Stimulated activated CD4-positive, alpha-beta T cell treated with anti-CD3 and anti-CD28 coated beads, Interleukin-4, amount 100 ng/mL, for 4 hours (primary cell): ENCODE measurements around the gene WDFY4.

Experiments used
- DNase-seq, 2 experiments: peaks; one replicate each; pipeline ENCODE4 v3.0.0-alpha.2; 2020

Gene WDFY4

DNA sequence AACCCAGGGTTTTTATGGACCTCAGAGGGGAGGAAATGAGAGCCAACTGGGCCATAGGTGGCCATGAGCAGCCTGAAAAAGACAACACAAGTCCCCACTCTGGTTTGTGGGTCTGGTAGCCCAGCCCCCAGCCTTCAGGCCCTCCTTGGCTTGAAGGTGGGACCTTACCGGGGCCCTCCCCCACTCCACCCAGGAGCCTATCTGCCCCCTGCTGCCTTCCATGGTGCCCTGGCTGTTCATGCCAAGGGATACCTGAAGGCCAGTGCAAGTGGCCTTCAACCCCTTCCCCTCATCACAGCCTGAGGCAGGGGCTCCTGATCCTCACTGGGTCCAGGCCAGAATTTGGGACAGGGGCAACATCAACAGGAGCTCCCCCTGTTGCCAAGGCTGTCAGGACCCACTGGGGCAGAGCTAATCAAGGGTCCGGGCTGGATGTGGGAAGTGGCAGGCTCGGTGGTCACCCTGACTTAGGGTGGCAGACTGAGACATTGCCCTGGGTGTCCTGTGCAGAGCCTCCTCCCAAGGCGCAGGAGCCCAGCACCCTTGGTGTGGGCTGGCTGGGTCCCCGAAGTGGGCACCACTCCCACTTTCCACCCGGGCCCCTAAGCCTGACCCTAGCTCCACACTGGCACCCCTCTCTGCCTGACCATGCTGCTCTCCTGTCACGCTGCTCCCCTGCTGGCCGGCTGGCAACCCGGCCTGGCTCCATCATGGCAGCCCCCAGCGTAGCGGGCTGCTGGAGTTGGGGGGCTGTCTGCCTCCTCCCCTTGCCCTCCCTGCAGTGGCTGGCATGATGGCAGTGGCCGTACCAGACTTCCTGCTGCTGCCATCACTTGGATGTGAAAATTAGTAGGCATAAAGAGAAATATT, 6.4 kb downstream of the WDFY4 start:
- no peak for DNase-seq

DNA sequence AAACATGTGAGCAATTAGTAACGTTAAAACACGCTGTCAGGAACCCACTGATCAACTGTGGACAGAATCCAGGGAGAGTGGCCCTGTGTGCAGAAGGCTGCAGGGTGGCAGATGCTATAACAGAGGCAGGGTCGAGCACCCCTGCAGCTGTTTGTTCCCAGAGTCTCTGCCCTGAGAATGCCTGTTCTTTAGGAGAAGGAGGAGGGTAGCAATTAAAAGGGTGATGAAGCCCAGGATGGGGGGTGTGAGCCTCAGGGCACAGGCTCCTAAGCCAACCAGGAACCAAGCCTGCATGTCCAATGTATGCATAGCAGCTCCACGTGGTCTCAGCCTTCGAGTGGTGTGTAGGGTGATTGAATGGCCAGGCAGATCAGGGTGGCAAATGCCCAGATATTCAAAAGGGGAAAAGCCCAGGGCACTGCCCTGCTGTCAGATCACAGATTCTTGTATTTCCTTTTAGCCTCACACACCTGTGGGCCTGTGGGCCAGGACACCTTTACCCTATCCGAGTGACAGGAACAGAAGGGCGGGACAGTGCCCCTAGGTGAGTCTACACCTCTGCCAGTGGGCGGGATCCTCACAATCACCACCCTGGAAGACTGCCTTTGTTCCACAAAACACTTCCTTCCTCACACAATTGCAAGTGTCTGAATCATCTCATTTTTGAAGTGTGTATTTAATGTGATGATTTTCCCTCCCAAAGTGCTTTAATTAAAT, 7.3 kb downstream of the WDFY4 start:
- DNase-seq: no peak

DNA sequence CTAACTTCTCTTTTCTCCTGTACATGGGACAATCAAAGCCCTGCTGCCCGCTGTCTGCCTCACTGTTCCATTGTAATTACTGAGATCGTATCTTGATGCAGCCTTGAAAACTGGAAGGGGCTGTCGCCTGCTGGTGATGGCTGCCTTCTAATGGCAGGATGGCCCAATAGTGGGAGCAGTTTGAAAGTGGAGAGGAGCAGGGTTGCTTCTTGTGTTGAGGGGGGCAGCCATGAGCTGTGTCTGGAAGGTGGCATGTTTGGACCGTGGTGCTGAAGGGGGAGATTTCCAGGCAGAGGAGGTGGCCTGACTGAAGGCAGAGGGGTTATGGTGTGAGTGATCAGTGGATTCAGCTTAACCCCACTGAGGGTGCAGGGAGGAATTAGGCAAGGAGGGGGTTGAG, 8.1 kb downstream of the WDFY4 start:
- DNase-seq: no peak

DNA sequence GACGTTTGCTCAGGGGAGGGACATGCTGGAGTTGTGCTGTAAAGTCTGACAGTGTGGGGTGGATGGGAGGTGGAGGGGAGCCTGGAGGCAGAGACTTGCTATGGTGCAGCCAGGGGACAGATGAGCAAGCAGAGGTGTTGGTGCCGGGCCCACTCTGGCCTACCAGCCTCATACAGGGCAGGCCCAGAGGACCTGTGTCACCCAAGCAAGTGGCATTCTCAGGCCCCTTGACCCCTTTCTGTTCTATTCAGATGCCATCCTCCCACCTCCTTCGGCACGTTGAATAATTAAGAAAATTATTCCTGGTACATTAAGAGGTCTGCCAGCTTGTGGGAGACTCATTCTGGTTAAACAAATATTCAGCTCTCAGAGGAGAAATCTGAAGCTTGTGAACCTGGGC, 8.5 kb downstream of the WDFY4 start:
- DNase-seq: no peak

DNA sequence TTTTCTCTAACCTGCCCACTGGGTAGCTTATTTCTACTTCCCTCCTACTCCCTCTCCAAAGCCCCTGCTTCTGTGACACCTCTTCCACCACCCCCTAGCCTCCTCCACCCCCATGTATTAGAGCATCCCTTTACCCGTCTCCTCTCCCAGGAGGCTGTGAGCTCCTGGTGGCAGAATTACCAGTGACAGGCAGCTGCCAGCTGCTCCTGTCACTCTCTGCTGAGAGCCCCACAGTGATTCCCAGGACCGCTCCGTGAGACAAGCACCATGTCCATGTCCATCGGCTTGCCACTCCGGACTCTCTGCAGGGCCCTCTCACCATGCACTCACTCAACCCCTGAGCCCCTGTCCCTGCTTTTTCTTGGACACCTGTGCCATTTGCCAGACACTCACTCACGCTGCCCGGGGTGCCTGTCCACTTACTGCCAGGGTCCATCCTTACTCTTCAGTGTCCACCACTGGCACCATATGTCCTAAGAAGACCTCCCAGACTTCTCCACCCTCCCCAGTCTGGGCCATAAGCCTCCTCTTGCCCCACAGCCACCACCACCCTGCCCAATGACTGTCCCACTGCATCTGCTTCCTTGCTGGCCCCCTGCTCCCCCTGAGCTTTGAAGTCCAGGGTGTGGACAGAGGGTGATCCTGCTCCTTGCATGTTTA, 9.8 kb downstream of the WDFY4 start:
- no peak for DNase-seq

DNA sequence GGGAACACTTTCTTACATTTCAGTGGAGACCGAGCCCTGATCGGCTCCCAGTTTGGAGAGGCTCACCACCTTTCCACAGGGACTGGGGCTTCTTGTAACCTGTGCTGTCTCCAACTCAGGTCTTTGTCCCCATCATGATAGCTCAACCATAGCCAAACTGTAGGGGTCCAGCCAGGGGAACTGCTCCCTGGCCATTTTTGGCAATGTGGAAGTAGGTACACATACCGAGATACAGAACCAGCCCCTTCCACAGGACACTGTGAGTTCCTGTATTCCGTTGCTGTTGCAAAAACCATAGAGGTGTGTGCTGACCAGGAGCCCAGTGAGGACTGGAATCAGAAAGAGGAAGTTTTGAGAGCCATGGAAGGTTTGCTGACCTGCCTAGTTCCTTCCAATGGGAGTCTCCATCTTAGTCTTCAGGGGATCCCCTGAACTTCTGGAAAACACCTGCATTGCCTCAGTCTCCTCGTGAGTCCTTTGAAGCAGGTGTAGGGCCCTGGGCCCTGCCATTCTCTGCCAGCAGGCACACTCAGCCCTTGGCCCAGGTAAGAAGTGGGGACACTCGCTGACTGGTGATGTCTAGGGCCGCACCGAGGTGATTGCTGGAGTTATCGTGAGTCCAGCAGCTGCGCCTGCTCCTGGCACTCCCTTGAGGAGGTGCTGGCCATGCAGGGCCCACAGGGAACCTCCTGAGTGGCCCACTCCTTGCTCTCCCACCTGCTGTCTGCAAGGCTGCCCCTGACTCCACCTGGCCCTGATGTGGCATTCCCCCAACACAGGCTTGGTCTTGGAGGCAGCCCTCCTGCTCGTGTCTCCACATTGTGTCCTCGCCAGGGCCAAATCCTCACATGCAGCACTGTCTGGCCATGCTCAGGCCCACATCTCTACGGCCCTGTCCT, 11.2 kb downstream of the WDFY4 start:
- no peak for DNase-seq

DNA sequence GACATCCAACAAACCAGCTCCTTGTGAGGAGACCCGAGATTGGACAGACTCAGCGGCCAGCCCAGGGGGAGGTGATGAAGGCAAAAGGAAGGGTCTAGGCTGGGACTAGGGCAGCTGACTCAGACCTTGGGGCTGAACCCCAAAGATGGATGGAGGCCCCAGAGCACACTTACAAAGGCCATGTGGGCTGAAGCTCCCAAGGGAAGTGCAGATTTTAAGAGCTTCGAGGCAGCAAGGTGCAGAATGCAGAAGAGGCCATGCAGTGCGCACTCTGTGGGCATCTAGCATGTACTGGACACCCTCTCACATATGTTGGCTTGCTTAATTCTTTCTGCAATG, 11.8 kb downstream of the WDFY4 start:
- no peak for DNase-seq

DNA sequence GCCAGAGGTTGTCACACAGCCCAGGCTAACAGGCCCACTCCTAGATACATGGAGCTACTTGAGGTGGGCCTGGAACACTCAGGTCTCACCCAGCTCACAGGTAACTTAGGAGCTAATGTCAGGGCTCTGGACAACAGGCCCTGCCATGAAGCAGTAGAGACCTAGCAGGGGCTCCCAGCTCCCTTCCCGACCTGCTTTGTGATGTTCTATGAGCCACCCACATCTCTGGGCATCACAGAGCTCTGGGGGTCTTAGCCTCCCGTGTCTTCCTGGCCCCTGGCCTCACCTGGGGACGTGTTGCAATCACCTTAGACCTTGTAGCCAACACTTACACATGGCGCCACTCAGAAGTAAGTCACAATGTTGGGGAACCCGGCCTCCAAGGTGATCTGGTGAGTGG, 12.4 kb downstream of the WDFY4 start:
- DNase-seq: no peak

DNA sequence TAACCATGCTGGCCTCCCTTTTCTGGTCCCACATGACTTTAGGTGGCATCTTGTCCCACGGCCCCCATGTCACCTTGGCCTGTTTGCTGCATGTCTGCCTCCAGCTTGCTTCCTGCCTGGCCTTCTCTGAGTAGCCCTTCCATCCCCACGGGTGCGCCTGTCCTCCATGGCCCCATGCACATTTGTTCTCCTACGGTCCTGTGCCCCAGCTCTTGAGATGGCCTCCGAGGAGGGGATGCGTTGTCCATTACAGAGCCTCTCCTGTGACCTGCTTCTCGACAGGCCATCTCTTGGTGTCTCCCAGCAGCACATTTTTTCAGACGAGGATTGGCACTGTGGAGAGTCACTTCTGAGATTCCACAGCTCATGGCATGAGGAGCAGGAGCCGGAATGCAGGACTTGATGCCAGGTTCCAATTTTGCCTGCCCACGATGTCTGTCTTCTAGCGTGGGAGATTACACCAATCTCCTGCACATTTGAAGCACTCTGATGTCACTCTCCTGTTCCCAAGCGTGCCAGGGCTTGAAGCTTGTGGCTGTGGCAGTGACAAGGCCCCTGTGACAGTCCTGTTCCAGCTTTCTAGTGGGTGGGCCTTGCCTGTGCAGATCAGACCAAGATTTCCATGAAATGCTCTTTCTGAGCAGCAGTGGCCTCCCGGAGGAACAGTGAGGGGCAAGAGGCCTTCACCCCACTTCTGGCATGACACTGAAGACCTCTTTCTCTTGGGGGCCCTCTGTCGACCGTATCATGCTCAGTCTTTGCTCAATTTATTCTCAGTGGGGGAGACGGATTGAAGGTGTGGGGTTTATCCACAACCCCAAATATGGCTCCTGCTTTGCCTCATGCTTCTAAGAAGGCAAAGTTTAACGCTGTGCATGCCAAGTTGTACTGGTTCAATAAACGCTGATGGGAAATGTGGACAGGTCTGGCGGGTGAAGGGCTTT, 13.4 kb downstream of the WDFY4 start:
- no peak for DNase-seq

DNA sequence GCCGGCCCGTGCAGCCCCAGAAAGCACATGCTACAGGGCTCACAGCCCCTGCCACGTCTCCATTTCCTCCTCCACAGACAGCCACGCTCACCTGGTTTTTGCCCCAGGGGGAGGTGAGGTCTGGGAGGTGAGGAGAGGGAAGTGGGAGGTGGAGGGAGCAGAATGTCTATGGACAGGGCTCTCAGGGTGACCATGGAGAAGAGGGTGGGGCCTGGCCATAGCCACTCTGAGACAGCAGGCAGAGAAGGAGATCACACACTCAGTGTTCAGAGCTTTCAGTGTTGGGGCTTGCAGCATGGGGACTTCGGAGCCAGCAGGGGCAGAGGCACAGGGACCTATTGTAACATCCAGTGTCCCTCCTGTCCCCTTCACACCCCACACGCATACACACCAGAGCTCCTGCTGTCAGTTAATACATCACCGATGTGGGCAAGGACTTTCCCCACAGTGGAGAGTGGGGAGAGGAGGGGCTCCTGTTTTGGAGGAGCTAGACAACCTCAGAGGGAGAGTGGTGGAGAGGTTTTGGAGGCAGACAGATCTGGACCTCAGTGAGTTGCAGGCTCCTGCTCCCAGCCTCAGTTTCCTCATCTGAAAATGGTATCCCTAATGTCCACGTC, 14.4 kb downstream of the WDFY4 start:
- DNase-seq: no peak

DNA sequence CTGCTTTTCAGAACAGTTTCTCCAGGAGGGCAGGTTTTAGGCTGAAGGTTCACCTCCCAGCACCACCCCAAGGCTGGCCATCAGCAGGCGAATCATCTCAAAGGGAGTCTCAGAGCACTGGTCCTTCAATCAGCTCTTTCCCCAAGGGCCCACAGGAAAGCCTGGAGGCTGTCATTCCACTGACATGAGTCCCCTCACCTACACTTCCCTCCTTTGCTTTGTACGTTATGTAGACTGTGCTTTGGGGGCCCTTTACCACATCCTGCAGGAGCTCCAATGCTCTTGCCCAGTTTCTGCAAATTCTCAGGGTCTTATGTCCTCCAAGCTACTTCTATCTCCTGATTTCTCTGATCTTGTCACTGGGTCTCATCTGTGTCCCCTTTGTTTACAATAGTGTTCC, 15.4 kb downstream of the WDFY4 start:
- DNase-seq: no peak

DNA sequence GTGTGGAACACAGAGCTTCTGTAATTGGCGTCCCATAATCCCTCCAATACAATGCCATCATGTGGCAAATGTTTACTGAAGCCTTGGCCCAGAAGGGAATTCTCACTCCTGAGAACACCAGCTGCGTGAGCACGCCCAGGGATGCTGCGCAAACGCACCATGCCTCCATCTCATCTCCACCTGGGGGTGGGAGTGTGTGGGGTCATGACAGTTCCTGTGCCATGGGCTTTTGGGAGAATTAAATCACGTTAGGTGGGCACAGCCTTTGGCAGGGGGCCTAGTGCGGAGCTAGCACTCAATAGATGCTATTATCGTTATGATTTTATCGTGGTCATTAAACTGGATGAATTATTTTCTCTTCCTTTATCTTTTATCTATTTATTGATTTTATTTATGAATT, 15.8 kb downstream of the WDFY4 start:
- no peak for DNase-seq

DNA sequence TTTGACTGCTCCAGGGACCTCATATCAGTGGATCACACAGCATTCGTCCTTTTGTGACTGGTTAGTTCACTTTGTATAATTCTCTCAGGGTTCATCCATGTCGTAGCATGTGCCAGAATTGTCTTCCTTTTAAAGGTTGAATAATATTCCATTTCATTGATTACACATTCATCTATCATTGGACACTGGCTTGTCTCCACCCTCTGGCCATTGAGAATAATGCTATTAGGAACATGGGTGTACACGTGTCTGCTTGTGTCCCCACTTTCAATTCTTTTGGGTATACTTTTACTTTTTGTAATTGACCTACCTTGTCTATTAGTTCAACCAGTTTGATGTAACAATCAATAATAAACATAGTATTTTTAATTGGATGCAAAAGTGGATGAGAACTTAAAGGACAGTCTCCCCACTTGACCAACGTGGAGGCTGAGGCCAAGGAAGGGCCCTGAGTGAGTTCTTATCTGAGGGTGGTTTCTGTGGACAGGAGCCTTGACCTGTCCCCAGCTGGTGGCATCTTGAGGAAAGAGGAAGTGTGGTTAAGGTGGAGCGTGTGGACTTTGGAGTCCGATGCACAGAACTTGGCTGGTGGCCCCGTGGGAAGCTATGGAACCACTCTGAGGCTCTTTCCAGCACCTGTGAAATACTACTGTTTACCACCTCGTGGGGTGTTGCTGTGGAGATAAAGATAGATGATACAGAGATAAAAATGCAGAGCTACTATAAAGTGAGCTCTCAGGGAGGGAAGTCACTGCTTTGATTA, 16.6 kb downstream of the WDFY4 start:
- no peak for DNase-seq

DNA sequence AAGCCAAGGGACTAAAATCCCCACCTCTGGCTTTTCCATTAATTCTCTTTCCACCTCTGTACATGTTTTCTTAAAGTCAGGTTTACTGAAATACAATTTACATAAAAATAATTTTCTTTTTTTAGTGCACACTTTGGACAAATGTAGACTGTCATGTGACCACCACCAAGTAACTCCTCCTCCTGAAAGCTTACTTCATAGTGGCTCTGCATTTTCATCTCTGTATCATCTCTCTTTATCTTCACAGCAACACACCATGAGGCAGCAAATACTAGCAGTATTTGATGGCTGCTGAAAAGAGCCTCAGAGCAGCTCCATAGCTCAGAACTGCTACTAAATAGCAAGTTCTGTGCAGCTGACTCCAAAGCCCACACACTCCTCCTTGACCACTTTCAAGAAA, 17.3 kb downstream of the WDFY4 start:
- DNase-seq: no peak

DNA sequence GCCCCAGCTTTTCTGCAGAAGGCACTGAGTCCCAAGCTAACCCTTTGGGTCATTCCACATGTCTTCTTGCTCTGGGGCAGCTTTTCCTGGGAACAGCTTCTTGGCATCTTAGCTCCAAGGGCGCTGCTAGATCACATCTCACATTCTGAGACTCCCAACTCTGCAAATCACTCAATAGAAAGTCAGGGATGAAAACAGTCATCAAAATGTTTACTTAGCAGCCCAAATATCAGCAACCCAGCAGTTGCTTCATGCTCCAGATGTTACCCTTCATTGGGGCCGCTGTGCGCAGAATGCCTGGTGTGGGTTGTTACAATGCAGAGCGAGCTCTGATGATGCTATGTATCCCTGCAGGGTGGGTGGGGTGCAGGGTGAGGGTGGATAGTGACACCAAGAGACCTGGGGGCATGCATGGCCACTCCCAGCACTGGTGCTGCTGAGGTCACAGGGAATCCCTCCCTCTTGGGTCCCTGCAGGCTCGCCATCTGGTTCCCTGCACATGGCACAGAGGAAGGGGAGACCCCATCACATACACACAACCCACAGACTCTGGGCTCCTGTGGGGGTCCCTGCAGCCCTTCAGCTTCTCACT, 19.0 kb downstream of the WDFY4 start:
- no peak for DNase-seq

DNA sequence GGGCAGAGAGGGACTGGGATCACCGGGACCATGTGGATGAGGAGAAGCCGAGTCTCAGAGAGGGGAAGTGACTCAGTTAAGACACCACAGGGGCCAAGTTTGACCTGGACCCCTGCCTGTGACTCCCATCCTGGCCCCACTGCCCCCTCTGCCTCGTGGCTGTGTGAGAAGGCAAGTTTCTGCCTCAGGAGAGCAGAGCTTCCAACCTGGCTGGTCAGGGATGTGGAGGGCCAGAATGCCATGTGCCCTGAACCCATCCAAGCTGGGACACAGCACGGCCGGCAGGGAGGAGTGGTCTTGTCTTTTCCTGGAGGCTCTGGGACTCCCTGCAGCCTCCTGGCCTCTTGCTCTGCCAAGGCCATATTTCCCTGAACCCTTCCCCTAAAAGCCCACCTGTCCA, 19.5 kb downstream of the WDFY4 start:
- no peak for DNase-seq

DNA sequence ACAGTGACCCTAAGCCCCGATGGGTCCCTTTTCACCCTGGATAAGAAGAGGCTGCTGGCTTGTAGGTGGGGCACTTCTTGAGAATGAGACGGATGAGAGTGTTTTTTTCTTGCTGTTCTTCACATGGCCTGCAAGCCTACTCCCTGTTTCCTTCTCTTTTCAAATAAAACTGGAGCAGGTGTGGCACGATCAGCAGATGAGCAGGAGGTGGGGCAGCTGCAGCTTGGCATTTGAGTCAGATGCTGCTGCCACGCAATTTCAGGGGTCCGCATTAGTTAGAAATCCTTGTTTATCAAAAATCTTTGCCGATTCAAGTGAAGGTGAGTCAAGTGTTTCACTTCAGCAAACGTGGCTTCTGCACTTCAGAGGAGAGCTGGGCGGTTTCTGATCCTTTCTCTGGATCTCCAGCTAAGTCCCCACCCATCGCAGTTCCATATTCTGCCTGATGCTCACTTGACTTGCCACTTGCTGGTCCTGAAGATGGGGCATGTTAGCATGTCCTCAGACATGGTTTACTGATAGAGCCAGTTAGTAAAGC, 20.8 kb downstream of the WDFY4 start:
- DNase-seq: no peak

DNA sequence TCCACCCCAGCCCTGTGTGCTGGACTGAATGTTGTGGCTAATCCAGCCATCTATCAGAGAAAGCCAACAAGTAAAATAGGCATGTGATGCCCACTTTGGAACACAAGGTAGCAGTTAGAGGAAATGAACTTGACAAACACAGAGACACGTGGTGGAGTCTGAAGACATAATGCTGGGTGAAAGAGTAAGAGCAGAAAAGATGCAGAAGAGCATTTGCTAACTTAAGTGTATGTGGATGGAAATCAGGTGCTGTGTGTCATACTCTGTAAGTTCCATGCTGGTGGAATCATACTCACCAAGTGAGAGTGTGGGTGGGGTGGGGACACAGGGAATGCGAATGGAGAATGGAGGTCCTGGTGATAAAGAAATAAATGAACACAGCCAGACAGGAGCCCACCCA, 22.8 kb downstream of the WDFY4 start:
- no peak for DNase-seq

DNA sequence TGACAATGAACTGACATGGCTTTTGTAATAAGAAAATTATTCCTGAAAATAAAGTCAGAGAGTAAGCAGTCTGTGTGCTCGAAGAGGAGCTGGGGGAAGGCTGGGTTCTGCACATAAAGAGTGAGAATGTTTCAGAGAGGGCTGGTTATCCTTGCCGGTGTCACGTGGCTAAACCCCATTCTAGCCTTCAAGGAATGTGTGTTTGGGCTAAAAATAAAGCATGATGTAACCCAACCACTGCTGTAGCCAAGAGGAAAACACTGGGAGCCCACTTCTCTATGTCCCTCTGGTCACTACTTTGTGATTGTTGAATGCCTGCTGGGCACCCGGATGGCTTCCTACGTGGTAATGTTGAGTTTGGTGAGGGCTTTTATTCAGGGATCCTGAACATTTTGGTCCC, 23.5 kb downstream of the WDFY4 start:
- DNase-seq: no peak
